ENCODE data around the gene PTAFR. TPM values are rescaled to one million over a fixed set of nuclear protein-coding genes. Genes with fewer than 3 reads are reported as not detected.

Gene PTAFR
- total RNA-seq, 1 donor from 2014 or later, result 1.5 TPM

DNA sequence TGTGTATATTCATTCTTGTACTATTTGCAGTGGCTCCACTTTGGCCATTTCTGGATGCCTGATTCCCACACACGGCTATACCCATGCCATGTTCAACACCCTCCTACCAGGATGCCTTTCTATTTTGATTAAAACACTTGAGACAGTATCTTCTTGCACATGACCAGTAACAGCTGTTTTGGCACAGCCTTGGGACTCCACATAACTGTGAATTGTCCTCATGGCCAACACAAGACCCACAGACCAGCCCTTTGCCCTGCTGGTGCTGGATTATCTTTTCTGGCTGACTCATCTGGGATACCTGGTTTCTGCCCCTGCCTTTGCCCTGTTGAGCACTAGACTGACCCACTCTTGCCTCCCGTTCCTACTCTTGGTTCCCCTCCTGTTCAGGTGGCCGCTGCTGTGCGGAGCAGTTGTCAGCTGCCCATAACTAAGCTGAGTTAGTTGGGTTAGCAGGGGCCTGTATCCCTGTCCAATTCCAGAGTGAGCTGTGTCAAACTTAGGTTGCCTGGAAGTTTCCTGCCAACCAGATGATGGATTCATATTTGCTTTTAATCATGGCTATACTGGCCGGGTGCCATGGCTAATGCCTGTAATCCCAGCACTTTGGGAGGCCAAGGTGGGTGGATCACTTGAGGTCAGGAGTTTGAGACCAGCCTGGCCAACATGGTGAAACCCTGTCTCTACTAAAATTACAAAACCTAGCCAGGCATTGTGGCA is 77.3 kb downstream of the PTAFR start:
- H3K27ac ChIP-seq (replicated peaks), result peak overlapping the region; percentile 66
- no peaks in the 10 kb centered on the region for H3K27me3 ChIP-seq (ENCODE audit: low read depth)
- TF ChIP-seq CTCF (IDR thresholded peaks at IDR 0.05; ENCODE audit: borderline replicate concordance), result no peak
- no peak for DNase-seq
- no peak overlapping the region for H3K4me3 ChIP-seq
- H3K36me3 ChIP-seq, result no peaks in the 10 kb centered on the region
- intact Hi-C loops (cut with micrococcal nuclease), result loop anchor here (10.0 kb wide), 1 partner anchor 116 kb away; no protein-coding TSS in a partner anchor
- no peaks in the 10 kb centered on the region for H3K9me3 ChIP-seq (replicated peaks)
- peaks cover 8% of the 10 kb centered on the region for H3K4me1 ChIP-seq

Other genes with a start within 250 kb of the PTAFR start
- not detected for gene SMPDL3B, start 241.7 kb downstream of the PTAFR start, total RNA-seq
- gene XKR8, start 216.7 kb downstream of the PTAFR start, total RNA-seq, result 4.8 TPM
- 16.9 TPM for gene EYA3, start 88.1 kb downstream of the PTAFR start, total RNA-seq
- gene DNAJC8, start 56.3 kb upstream of the PTAFR start, total RNA-seq, result 55.3 TPM
- 430 TPM for gene ATP5IF1, start 59.4 kb upstream of the PTAFR start, total RNA-seq
- 3.0 TPM for gene SESN2, start 82.8 kb upstream of the PTAFR start, total RNA-seq
- gene MED18, start 152.3 kb upstream of the PTAFR start, total RNA-seq, result 10.8 TPM
- gene PHACTR4, start 193.1 kb upstream of the PTAFR start, total RNA-seq, result 13.6 TPM

All from left ventricle myocardium inferior (tissue), 1 donor.